Sigmoid colon (tissue), 7 donors: Measurements from ENCODE around the gene RHOJ. TPM values are rescaled to one million over a fixed set of nuclear protein-coding genes. Genes with fewer than 3 reads are reported as not detected.

Experiments used
- DNase-seq: peaks from one replicate; pipeline ENCODE4 v3.0.0-alpha.2; 2019
- H3K27ac ChIP-seq, 4 donors: fragments of 200-600 bp; sonication (generic); one replicate each; pipeline ENCODE4 v1.5.1; 2016 to 2019; ENCODE audit warnings: mild to moderate bottlenecking in 1 of 4
- H3K27me3 ChIP-seq, 3 donors: fragments of 200-600 bp; sonication (generic); one replicate each; pipeline ENCODE4 v1.5.1; 2019; ENCODE audit warnings: mild to moderate bottlenecking in 1 of 3
- H3K36me3 ChIP-seq, 4 donors: fragments of 200-600 bp; sonication (generic); one replicate each; pipeline ENCODE4 v1.5.1; 2016 to 2019
- H3K4me1 ChIP-seq, 4 donors: fragments of 200-600 bp; sonication (generic); one replicate each; pipeline ENCODE4 v1.5.1; 2017 to 2019
- H3K4me3 ChIP-seq, 4 donors: fragments of 200-600 bp; sonication (generic); one replicate each; pipeline ENCODE4 v1.5.1; 2017 to 2019; ENCODE audit warnings: mild to moderate bottlenecking in 2 of 4, moderate library complexity in 1 of 4
- H3K9me3 ChIP-seq, 4 donors: fragments of 200-600 bp in 3 of 4; sonication (generic) in 3 of 4; one replicate each; pipeline versions ENCODE4 v1.5.1 to v1.6.1; 2013 to 2019
- EP300 ChIP-seq, 4 donors: sonication (generic); formaldehyde crosslinking; IDR thresholded peaks; one replicate each; pipeline ENCODE4 v1.6.1; 2017; ENCODE audit warnings: antibody characterized with exemption in 4 of 4
- POLR2A ChIP-seq, 2 donors: fragments of 450-650 bp; IDR thresholded peaks; one replicate each; pipeline ENCODE4 v1.6.1; 2016; ENCODE audit warnings: antibody characterized with exemption in 2 of 2, mild to moderate bottlenecking in 2 of 2, moderate library complexity in 2 of 2
- POLR2AphosphoS5 ChIP-seq, 4 donors: sonication (generic); formaldehyde crosslinking; IDR thresholded peaks; one replicate each; pipeline ENCODE4 v1.6.1; 2017; ENCODE audit warnings: antibody characterized with exemption in 4 of 4
- WGBS, 2 donors: extraction: QIAGEN DNeasy Blood & Tissue Kit; methylation state at CpG; one replicate each; pipeline ENCODE4 v1.1.7; 2013; 5-methylcytosine and 5-hydroxymethylcytosine counted together
- intact Hi-C: fragments of 100-400 bp; cut with DNase I; formaldehyde crosslinking; loops from one replicate; pipeline ENCODE4 v1.15.1; 2023
- polyA plus RNA-seq, 3 donors: library from polyadenylated mRNA; stranded (reverse); fragments of 200-250 nt; gene quantifications; one replicate each; pipeline ENCODE4 v1.2.3, GENCODE V29; 2013
- total RNA-seq, 4 donors: library from RNA; depleted of rRNA; stranded (reverse); fragments of >200 nt; gene quantifications; one replicate each; pipeline ENCODE4 v1.1.0, GENCODE V29; 2016
- TF ChIP-seq, protein P1 (sequence below), 4 experiments: fragments of 450-650 bp in 3 of 4; fragments of 200-600 bp in 1 of 4; IDR thresholded peaks; one replicate each; pipeline ENCODE4 v1.5.1; 2016 to 2019; ENCODE audit warnings: antibody characterized with exemption in 4 of 4, mild to moderate bottlenecking in 3 of 4, moderate library complexity in 2 of 4
- donor health status: healthy with polysubstance abuse.
- donor health status: Bipolar disorder and iron deficiency.
- donor health status: healthy.

Gene RHOJ
- total and polyA plus RNA-seq, 7 donors: 1.6 to 28.5 (median 6.6) TPM

DNA sequence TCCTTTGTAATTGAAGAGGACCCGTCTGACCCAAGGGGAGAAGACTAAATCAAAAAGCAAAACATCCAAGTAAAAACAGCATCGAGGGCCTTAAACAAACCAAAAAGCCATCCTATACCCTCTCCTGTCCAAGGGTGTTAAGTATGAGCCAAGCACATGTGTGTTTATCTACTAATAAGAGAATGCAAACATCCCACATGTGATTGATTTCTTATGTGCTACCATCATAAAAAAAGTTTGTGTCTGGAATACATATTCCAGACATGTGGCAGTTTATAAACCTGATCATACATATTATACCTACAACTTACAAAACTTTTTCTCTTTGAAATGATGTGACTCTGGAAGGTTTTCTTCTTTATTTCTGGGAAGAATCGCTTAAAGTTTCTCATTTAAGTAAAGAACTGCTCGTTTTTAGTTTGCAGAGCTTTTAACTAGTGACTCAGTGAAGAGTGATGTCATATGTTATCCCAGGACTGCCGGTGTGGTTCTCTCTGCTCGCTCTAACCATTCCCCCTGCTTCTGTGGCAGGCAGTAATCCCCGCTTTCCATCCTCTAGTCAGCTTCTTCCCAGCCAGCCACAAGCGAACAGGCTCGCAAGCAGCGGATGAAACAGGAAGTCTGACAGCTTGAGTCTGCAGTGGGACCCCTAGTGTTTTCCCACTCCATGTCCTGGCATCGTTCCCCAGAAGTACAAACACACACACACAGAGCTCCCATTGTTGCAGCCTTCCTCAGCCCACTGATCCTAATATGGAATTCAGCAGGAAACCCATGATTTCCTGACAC lies 431 bp upstream of the RHOJ start:
- intact Hi-C loops: no loop called here
- H3K4me1 ChIP-seq: peaks cover 0 to 33% (median 17%) of the 10 kb centered on the region in 4 donors
- H3K36me3 ChIP-seq: no peaks in the 10 kb centered on the region
- H3K9me3 ChIP-seq: no peaks in the 10 kb centered on the region
- peak overlapping the region; percentile 43 to 53 (median 50) for H3K4me3 ChIP-seq
- no peaks in the 10 kb centered on the region for H3K27me3 ChIP-seq
- WGBS, 2 donors: 14 to 16% methylated on average over 11 of the region's 11 CpGs
- TF ChIP-seq POLR2A (IDR thresholded peaks at IDR 0.05) (peak; percentile 23), POLR2AphosphoS5 (IDR thresholded peaks at IDR 0.05) (peak; percentile 66 to 81 (median 76)), EP300 (IDR thresholded peaks at IDR 0.05) (no peak)
- TF ChIP-seq, protein P1, sequence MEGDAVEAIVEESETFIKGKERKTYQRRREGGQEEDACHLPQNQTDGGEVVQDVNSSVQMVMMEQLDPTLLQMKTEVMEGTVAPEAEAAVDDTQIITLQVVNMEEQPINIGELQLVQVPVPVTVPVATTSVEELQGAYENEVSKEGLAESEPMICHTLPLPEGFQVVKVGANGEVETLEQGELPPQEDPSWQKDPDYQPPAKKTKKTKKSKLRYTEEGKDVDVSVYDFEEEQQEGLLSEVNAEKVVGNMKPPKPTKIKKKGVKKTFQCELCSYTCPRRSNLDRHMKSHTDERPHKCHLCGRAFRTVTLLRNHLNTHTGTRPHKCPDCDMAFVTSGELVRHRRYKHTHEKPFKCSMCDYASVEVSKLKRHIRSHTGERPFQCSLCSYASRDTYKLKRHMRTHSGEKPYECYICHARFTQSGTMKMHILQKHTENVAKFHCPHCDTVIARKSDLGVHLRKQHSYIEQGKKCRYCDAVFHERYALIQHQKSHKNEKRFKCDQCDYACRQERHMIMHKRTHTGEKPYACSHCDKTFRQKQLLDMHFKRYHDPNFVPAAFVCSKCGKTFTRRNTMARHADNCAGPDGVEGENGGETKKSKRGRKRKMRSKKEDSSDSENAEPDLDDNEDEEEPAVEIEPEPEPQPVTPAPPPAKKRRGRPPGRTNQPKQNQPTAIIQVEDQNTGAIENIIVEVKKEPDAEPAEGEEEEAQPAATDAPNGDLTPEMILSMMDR (IDR thresholded peaks at IDR 0.05): no peak
- peak; percentile 94 for DNase-seq
- peak overlapping the region; percentile 77 to 91 (median 86) for H3K27ac ChIP-seq

GRCh38 chr14:63205044-63205575 lies 867 bp downstream of the RHOJ start:
- Histone ChIP-seq H3K9me3 (no peaks in the 10 kb centered on the region), H3K36me3 (no peaks in the 10 kb centered on the region), H3K4me3 (peak overlapping the region; percentile 43 to 53 (median 50)), H3K4me1 (peaks cover 0 to 33% (median 17%) of the 10 kb centered on the region in 4 donors), H3K27ac (peak overlapping the region; percentile 77 to 91 (median 86)), H3K27me3 (no peaks in the 10 kb centered on the region)
- no peak for DNase-seq
- TF ChIP-seq POLR2AphosphoS5 (IDR thresholded peaks at IDR 0.05): peak in 2 of 4 donors; percentile 2 to 19
- TF ChIP-seq, protein P1 (IDR thresholded peaks at IDR 0.05): no peak
- no peak for TF ChIP-seq EP300 (IDR thresholded peaks at IDR 0.05)
- intact Hi-C loops: loop anchor here (5.0 kb wide), 1 partner anchor 42 kb away; no protein-coding TSS in a partner anchor
- WGBS, 2 donors: 58 to 70% methylated on average over 10 of the region's 10 CpGs

DNA sequence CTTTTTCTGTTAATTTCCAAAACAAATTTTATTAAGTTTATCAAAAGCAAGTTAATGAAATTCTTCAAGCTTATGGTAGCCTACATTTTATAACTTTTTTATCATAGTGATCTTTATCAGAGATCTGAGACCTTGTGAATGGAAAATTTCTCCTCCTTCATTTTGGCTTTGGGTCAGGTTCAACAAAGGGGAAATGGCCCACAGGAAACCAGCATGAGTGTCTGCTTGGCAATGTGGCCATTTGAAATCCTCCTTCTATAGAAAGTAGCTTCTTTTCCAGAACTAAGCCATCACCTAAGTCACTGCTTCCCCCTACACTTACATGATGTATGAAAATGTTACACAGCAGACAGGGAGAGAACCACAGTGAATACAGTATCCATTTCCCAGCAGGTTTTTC lies 1.6 kb downstream of the RHOJ start:
- peak overlapping the region; percentile 77 to 91 (median 86) for H3K27ac ChIP-seq
- TF ChIP-seq, protein P1 (IDR thresholded peaks at IDR 0.05): no peak
- no peak for TF ChIP-seq POLR2AphosphoS5 (IDR thresholded peaks at IDR 0.05)
- TF ChIP-seq EP300 (IDR thresholded peaks at IDR 0.05): no peak
- TF ChIP-seq POLR2A (IDR thresholded peaks at IDR 0.05): no peak
- peak overlapping the region; percentile 43 to 53 (median 50) for H3K4me3 ChIP-seq
- H3K9me3 ChIP-seq: no peaks in the 10 kb centered on the region
- intact Hi-C loops: loop anchor here (5.0 kb wide), 1 partner anchor 41 kb away; no protein-coding TSS in a partner anchor
- DNase-seq: no peak
- peaks cover 0 to 2% (median 0%) of the 10 kb centered on the region in 4 donors for H3K36me3 ChIP-seq
- H3K4me1 ChIP-seq: peaks cover 0 to 33% (median 17%) of the 10 kb centered on the region in 4 donors
- no peaks in the 10 kb centered on the region for H3K27me3 ChIP-seq

- intact Hi-C loops: loop anchor here (5.0 kb wide), 1 partner anchor 38 kb away; no protein-coding TSS in a partner anchor
- DNase-seq: no peak
- H3K27me3 ChIP-seq: no peaks in the 10 kb centered on the region
- no peak overlapping the region for H3K4me3 ChIP-seq
- TF ChIP-seq POLR2AphosphoS5 (IDR thresholded peaks at IDR 0.05) (no peak), EP300 (IDR thresholded peaks at IDR 0.05) (no peak), POLR2A (IDR thresholded peaks at IDR 0.05) (no peak)
- TF ChIP-seq, protein P1 (IDR thresholded peaks at IDR 0.05): no peak
- WGBS, 2 donors: 99 to 100% methylated on average over 1 of the region's 1 CpG
- no peak overlapping the region for H3K27ac ChIP-seq
- H3K4me1 ChIP-seq: peaks cover 0 to 24% (median 11%) of the 10 kb centered on the region in 4 donors
- no peaks in the 10 kb centered on the region for H3K9me3 ChIP-seq
- peaks cover 0 to 15% (median 2%) of the 10 kb centered on the region in 4 donors for H3K36me3 ChIP-seq
These were observed 4.9 kb downstream of the RHOJ start for GRCh38 chr14:63209160-63209559.
